PC-9 (cell line): ENCODE results near the gene LRRK1.

ENCODE experiments used
- CTCF ChIP-seq: fragments of 200-600 bp; sonication (generic); conservative IDR thresholded peaks from 2 replicates; pipeline ENCODE4 v1.6.1; 2017; ENCODE audit warnings: mixed run types, antibody characterized with exemption, mild to moderate bottlenecking, moderate library complexity
- EZH2 ChIP-seq: fragments of 200-600 bp; sonication (generic); IDR thresholded peaks from 2 replicates; pipeline ENCODE4 v1.8.0; 2017; ENCODE audit warnings: antibody characterized with exemption, low read depth

GRCh38 chr15:100878648-100879047 is 40.5 kb upstream of the LRRK1 start:
- no peak for TF ChIP-seq CTCF
- no peak for TF ChIP-seq EZH2
